Activated CD4-positive, alpha-beta T cell treated with anti-CD3 and anti-CD28 coated beads for 36 hours (primary cell): Measurements from ENCODE around the gene GRB10. TPM values are rescaled to one million over a fixed set of nuclear protein-coding genes. Genes with fewer than 3 reads are reported as not detected.
A peak's percentile ranks its signal among the peaks of the same experiment; 100 is the strongest.

ENCODE experiments used
- ATAC-seq: fragments of 200-7000 bp; cut with Tn5 transposase; one replicate; pipeline ENCODE4 v1.10.0; 2021; ENCODE audit warnings: mild to moderate bottlenecking, moderate library complexity
- CTCF ChIA-PET: fragments of 350-600 bp; sonication (Branson Sonifier 250); formaldehyde crosslinking; loops from one replicate; lab custom pipeline; 2021; ENCODE audit warnings: antibody characterized with exemption; lab: Charles Lee
- POLR2A ChIA-PET: fragments of 350-600 bp; sonication (Branson Sonifier 250); formaldehyde crosslinking; loops from one replicate; lab custom pipeline; 2021; ENCODE audit warnings: antibody characterized with exemption, inconsistent platforms; lab: Charles Lee
- DNase-seq: peaks from one replicate; pipeline ENCODE4 v3.0.0-alpha.2; 2020
- H3K27ac Mint-ChIP-seq: one replicate; pipeline ENCODE4 v1.8.0; 2021; ENCODE audit warnings: mixed read lengths
- H3K27me3 Mint-ChIP-seq: one replicate; pipeline ENCODE4 v1.8.0; 2021; ENCODE audit warnings: mixed read lengths
- H3K36me3 Mint-ChIP-seq: one replicate; pipeline ENCODE4 v1.8.0; 2021; ENCODE audit warnings: low read depth, mixed read lengths
- H3K4me1 Mint-ChIP-seq: one replicate; pipeline ENCODE4 v1.8.0; 2021; ENCODE audit warnings: mixed read lengths
- H3K4me3 Mint-ChIP-seq: one replicate; pipeline ENCODE4 v1.8.0; 2021; ENCODE audit warnings: mild to moderate bottlenecking, moderate library complexity, mixed read lengths
- H3K9me3 Mint-ChIP-seq: one replicate; pipeline ENCODE4 v1.8.0; 2021; ENCODE audit warnings: low read depth, mixed read lengths
- intact Hi-C, 2 experiments: fragments of 100-400 bp; cut with DNase I in 1 of 2; cut with micrococcal nuclease in 1 of 2; formaldehyde crosslinking; loops; one replicate each; pipeline versions ENCODE4 v1.14.2 to v1.15.1; 2022 to 2024; cut with DNase I, micrococcal nuclease
- total RNA-seq, 2 experiments: library from RNA; stranded (reverse); gene quantifications; one replicate each; pipeline ENCODE4 v1.2.3, GENCODE V29; 2021

The GRB10 gene
- total RNA-seq, 2 experiments from 2014 or later = 9.5 to 11.9 TPM

DNA sequence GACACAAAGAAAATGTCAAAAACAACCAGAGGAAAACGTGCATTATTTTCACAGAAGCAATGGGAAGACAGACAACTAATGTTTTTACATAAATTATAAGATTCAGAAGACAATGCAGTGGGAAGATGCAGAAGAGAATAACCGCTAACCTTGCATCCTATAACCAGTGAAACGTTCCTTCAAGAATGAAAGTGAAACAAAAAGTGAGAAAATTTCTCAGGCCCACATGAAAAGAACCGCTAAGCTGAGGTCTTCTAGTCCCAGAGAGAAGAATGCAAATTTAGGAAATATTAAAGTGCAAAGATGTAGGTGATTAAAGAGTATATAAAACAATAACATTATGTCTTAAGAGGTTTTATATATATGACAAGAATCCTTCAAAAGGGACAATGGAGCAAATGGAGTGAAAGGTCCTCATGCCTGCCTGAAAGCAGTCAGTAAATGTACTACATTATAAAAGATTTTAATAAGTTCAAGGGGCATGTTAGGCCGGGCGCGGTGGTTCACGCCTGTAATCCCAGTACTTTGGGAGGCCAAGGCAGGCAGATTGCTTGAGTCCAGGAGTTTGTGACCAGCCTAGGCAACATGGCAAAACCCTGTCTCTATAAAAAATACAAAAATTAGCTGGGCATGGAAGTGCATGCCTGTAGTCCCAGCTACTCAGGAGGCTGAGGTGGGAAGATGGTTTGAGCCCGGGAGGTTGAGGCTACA, 174.3 kb downstream of the GRB10 start:
- H3K4me3 Mint-ChIP-seq = no peak overlapping the region
- peaks cover 3% of the 10 kb centered on the region for H3K36me3 Mint-ChIP-seq
- H3K27me3 Mint-ChIP-seq = peaks cover 3% of the 10 kb centered on the region
- peaks cover 29% of the 10 kb centered on the region for H3K4me1 Mint-ChIP-seq
- ChIA-PET POLR2A (no interaction called here), CTCF (interaction anchor here (1.1 to 1.7 kb wide), 3 partner anchors 10 to 552 kb away, joined by 4 read pairs; no protein-coding TSS in a partner anchor)
- H3K27ac Mint-ChIP-seq = no peak overlapping the region
- ATAC-seq = peak; percentile 69
- no peaks in the 10 kb centered on the region for H3K9me3 Mint-ChIP-seq
- no peak for DNase-seq
- intact Hi-C loops = loop anchor here in 1 of 2 experiments (1.0 kb wide), 1 partner anchor 13 kb away; no protein-coding TSS in a partner anchor

DNA sequence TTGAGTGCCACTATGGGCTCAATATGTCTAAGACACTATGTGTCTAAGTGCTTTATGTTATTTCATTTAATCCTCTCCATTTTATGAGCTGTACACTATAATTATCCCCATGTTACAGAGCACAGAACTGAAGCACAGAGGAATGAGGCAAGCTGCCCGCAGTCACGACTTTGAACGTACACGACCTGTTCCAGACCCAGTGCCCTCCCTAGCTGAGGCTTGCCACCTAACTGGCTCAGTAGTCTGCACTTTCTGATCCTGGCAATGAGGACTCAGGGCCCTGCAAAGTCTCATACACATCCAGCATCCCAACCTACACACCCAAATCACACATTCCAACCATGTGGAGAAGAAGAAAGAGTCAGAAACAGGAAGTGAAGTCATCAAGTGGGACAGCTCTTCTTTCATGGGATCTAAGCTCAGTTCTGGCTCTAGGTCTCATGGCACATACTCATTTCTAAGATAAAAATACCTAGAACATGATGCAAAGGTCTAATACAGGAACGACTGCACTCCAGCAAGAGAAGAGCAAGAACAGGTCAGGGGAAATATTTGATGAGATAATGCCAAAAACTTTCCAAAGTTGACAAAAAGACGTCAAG, 175.1 kb downstream of the GRB10 start:
- Mint-ChIP-seq H3K4me3 (no peak overlapping the region), H3K36me3 (peaks cover 3% of the 10 kb centered on the region), H3K27ac (no peak overlapping the region), H3K4me1 (peaks cover 29% of the 10 kb centered on the region), H3K27me3 (no peaks in the 10 kb centered on the region), H3K9me3 (no peaks in the 10 kb centered on the region)
- intact Hi-C loops = loop anchor here in 1 of 2 experiments (1.0 kb wide), 1 partner anchor 12 kb away; no protein-coding TSS in a partner anchor
- ATAC-seq (no peak), DNase-seq (no peak)
- POLR2A ChIA-PET = interaction anchor here (0.6 kb wide), 1 partner anchor 204 kb away, joined by 3 read pairs; no protein-coding TSS in a partner anchor
- CTCF ChIA-PET = interaction anchor here (1.1 to 1.7 kb wide), 4 partner anchors 9 to 553 kb away, joined by 3 to 4 read pairs (median 4); no protein-coding TSS in a partner anchor

DNA sequence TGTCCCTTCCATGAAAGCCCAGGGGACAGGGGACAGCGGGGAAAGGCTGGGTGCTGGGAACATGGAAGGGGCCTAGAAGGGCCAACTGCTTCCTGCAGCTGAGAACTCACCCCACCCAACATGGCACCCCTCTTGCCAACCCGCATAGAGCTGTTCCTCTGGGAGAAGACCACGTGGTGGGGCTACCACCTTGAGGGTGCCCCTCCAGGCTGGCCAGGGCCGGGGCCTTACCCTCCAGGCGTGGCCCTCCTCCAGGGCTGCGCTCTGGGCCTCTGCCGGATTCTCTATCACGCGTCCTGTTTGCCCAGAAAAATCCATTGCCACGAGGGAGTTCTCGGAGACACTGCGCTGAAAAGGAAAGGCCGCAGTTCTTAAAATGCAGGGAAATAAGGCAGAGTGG, 177.6 kb downstream of the GRB10 start:
- peaks cover 14% of the 10 kb centered on the region for H3K4me1 Mint-ChIP-seq
- intact Hi-C loops = no loop called here
- H3K36me3 Mint-ChIP-seq = peaks cover 3% of the 10 kb centered on the region
- DNase-seq = no peak
- no peak for ATAC-seq
- POLR2A ChIA-PET = no interaction called here
- CTCF ChIA-PET = no interaction called here
- H3K27ac Mint-ChIP-seq = no peak overlapping the region
- no peaks in the 10 kb centered on the region for H3K9me3 Mint-ChIP-seq
- H3K4me3 Mint-ChIP-seq = no peak overlapping the region
- no peaks in the 10 kb centered on the region for H3K27me3 Mint-ChIP-seq

DNA sequence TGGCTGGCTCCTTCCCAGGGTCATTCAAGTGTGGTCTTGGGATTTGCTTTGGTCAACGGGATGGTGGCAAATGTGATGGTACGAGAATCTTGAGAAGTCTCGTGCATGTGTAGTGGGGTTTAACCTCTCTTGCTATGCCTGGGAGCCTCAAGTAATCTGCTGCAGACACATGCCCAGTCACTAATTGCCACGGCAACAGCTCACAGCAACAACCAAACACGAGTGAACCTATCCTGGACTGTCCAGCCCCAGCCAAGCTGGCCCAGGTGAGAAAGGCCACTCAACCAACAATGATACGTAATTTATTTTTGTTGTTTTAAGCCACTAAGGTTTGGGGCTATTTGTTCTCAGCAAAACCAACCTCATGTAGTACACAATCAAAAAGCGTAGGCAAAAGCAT, 179.4 kb downstream of the GRB10 start:
- ATAC-seq (no peak), DNase-seq (no peak)
- ChIA-PET CTCF (interaction anchor here (0.7 kb wide), 2 partner anchors 179 to 525 kb away, joined by 3 read pairs; no protein-coding TSS in a partner anchor), POLR2A (no interaction called here)
- peaks cover 8% of the 10 kb centered on the region for H3K4me1 Mint-ChIP-seq
- intact Hi-C loops = no loop called here
- H3K27ac Mint-ChIP-seq = no peak overlapping the region
- no peaks in the 10 kb centered on the region for H3K9me3 Mint-ChIP-seq
- H3K36me3 Mint-ChIP-seq = peaks cover 3% of the 10 kb centered on the region
- no peaks in the 10 kb centered on the region for H3K27me3 Mint-ChIP-seq
- no peak overlapping the region for H3K4me3 Mint-ChIP-seq

DNA sequence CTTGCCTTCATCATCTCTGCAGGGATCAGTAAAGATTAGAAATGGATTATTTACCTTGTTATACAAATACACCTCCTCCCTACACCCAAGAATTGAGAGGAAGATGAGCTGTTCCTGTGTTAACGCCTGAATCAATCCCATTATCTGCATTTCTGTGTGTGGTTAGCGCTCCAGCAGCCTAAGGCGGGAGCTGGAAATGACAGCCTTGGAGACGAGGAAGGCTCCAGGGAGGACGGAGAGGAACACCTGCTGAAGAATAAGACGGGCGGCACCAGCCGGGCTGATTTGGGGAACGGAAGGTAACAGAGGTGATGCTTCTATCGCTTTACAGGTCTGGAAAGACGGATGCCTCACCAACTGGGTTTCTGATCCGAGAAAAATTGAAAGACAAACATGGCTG, 183.3 kb downstream of the GRB10 start:
- POLR2A ChIA-PET = no interaction called here
- Mint-ChIP-seq H3K27me3 (no peaks in the 10 kb centered on the region), H3K27ac (no peak overlapping the region), H3K9me3 (no peaks in the 10 kb centered on the region), H3K4me3 (no peak overlapping the region), H3K4me1 (peaks cover 14% of the 10 kb centered on the region), H3K36me3 (no peaks in the 10 kb centered on the region)
- intact Hi-C loops = loop anchor here (5.0 kb wide), 3 partner anchors 63 to 233 kb away; no protein-coding TSS in a partner anchor
- DNase-seq (no peak), ATAC-seq (no peak)
- CTCF ChIA-PET = interaction anchor here (0.7 to 0.8 kb wide), 2 partner anchors 33 to 420 kb away, joined by 3 read pairs; no protein-coding TSS in a partner anchor

DNA sequence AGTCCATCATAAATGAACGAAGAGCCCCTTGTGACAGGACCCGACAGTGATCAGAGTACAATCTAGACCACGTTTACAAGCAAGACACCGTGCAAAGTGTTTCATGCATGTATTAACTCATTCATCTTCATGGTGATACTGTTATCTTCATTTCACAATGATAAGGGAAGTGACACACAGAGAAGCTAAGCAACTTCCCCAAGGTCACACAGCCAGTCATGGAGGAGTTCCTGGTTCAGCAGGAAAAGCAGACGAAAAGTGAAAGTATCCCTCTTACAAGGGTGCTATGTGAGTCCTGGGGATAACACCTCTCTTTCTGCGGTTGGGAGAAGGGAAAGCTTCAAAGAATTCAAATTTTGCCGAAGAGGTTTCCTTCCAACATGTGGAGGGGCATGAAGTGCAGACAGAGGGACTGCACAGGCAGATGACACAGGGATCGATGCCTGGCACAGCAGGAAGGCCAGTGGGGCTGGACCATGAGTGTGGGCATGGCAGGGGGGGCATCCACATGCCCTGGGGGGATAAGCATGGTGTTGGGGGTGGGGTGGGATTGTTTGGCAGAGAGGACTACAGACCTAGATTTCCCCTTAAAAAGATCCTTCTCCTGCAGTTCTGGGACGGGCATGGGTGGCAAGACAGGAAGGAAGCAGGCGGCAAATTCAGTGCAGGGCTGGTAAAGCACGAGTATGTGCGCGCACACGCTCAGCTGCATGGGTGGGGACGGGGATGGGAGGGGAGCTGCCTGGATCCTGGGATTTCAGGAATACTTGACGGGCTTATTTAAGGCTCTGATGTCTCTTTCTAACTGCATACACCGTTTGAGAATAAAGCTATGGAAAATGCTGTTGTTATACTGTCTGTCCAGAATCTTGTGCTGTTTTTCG, 184.0 kb downstream of the GRB10 start:
- H3K27me3 Mint-ChIP-seq = no peaks in the 10 kb centered on the region
- no peak overlapping the region for H3K4me3 Mint-ChIP-seq
- H3K36me3 Mint-ChIP-seq = no peaks in the 10 kb centered on the region
- no peak overlapping the region for H3K27ac Mint-ChIP-seq
- no peaks in the 10 kb centered on the region for H3K9me3 Mint-ChIP-seq
- intact Hi-C loops = loop anchor here (5.0 kb wide), 3 partner anchors 64 to 234 kb away; no protein-coding TSS in a partner anchor
- DNase-seq = no peak
- no peak for ATAC-seq
- ChIA-PET CTCF (interaction anchor here (0.7 to 1.9 kb wide), 7 partner anchors 9 to 542 kb away, joined by 3 to 6 read pairs (median 4); no protein-coding TSS in a partner anchor), POLR2A (no interaction called here)
- peaks cover 16% of the 10 kb centered on the region for H3K4me1 Mint-ChIP-seq

DNA sequence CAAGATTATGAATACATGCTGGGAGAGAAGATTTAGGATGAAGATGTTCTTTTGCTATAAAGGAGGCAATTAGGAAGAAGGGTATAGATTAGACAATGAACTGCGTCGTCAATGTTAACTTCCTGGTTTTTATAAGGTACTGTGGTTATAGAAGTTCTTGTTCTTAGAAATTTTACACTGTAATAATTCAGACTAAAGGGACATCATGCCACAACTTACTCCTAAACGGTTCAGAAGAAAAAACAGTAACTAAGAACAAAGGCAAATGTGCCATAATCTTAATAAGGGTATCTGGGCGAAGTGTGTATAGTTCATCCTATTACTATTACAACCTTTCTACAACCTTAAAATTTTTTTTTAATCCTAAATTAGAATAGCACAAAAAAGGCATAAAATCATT, 186.2 kb downstream of the GRB10 start:
- intact Hi-C loops = loop anchor here (5.0 kb wide), 3 partner anchors 64 to 236 kb away; no protein-coding TSS in a partner anchor
- Mint-ChIP-seq H3K27ac (no peak overlapping the region), H3K4me3 (no peak overlapping the region), H3K36me3 (no peaks in the 10 kb centered on the region), H3K9me3 (no peaks in the 10 kb centered on the region), H3K4me1 (peaks cover 16% of the 10 kb centered on the region), H3K27me3 (peaks cover 3% of the 10 kb centered on the region)
- DNase-seq (no peak), ATAC-seq (no peak)
- ChIA-PET CTCF (interaction anchor here (1.8 kb wide), 1 partner anchor 20 kb away, joined by 5 read pairs; no protein-coding TSS in a partner anchor), POLR2A (interaction anchor here (1.0 kb wide), 1 partner anchor 10 kb away, joined by 4 read pairs; no protein-coding TSS in a partner anchor)

DNA sequence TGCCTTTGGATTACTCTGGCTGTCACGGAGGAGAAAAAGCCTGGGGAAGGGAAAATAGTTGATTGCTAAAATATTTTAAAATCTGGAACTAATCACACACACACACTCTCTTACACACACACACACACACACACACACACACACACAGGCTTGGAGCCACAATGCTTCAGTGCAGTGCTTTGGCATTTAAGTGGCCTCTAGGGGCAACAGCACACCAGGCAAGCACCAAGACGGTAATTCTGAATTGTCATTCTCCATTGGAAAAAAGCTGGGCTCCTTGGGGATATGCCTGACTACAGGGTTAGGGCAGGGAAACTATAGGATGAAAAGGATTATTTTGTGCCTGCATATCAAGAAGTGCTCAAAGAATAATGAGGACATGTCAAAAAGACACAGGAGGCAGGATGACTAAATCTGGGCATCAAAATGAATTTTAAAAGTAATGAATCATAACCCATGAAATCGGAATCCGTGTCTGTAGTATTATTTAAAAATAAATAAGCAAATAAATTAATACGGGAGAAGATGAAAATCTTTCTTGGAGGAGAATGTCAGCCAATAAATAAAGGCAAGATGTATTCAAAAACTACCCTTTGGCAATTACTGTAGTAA, 187.1 kb downstream of the GRB10 start:
- DNase-seq (peak; percentile 41), ATAC-seq (peak; percentile 55)
- Mint-ChIP-seq H3K36me3 (no peaks in the 10 kb centered on the region), H3K9me3 (no peaks in the 10 kb centered on the region), H3K4me1 (peaks cover 16% of the 10 kb centered on the region), H3K27me3 (peaks cover 3% of the 10 kb centered on the region), H3K27ac (no peak overlapping the region), H3K4me3 (no peak overlapping the region)
- intact Hi-C loops = loop anchor here (1.0 to 5.0 kb wide), 7 partner anchors 13 to 237 kb away; no protein-coding TSS in a partner anchor
- POLR2A ChIA-PET = interaction anchor here (1.0 kb wide), 1 partner anchor 9 kb away, joined by 4 read pairs; no protein-coding TSS in a partner anchor
- CTCF ChIA-PET = interaction anchor here (1.8 kb wide), 1 partner anchor 21 kb away, joined by 5 read pairs; no protein-coding TSS in a partner anchor

DNA sequence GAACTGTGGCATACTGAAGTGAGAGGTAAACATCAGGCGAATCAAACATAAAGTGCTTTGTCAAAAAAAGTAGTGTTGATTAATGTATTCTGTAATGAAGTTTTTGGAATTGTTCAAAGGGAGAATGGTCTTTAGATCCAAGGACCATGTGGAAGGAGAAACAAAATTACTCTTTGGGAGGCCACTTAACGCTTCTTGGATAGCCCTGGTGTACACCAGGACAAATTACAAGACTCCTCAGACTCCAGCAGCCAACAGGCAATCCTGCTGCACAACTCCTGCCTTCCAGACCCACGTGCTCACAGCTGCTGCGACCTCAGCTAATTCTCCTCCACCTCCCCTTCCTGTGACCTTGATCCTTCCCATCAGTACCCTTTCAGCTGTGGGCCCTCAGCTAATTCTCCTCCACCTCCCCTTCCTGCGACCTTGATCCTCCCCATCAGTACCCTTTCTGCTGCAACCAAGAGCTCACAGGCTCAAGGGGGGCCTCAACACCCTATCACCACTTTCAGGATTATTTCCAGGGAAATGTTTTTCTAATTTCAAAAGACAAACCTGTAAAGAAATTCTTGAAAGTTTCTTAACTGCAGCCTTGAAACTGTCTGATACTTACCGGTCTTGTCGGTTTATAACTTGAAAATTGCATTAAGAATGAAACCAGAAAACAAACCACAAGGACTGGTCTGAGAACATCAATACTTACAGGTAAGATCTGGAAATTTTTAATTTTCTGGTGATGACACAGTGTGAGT, 187.8 kb downstream of the GRB10 start:
- ATAC-seq (peak; percentile 81), DNase-seq (peak; percentile 18)
- H3K4me3 Mint-ChIP-seq = no peak overlapping the region
- peak overlapping the region; percentile 33 for H3K27ac Mint-ChIP-seq
- H3K36me3 Mint-ChIP-seq = no peaks in the 10 kb centered on the region
- ChIA-PET POLR2A (no interaction called here), CTCF (interaction anchor here (0.9 to 1.5 kb wide), 2 partner anchors 21 to 236 kb away, joined by 3 to 5 read pairs; no protein-coding TSS in a partner anchor)
- H3K27me3 Mint-ChIP-seq = peaks cover 5% of the 10 kb centered on the region
- intact Hi-C loops = loop anchor here (1.0 to 5.0 kb wide), 7 partner anchors 13 to 237 kb away; no protein-coding TSS in a partner anchor
- peaks cover 16% of the 10 kb centered on the region for H3K4me1 Mint-ChIP-seq
- no peaks in the 10 kb centered on the region for H3K9me3 Mint-ChIP-seq

DNA sequence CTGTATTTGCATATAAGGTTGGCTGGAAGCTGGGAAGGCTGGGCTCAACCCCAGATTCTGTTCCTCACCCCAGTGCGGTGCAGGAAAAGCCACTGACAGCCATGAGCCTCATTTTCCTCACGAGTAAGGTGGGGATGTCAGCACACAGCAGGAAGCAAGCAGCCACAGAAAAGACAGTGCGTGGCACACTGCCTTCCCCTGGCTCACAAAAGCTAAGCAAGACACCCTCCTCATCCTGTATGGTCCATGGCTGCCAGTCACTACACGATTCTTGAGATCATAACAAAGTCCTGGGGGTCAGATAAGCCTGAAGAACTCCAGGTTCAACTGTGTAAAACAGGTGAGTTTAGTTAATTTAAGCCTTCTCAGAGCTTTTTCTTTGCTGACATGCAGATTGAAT, 188.6 kb downstream of the GRB10 start:
- H3K4me1 Mint-ChIP-seq = peaks cover 16% of the 10 kb centered on the region
- H3K4me3 Mint-ChIP-seq = no peak overlapping the region
- H3K36me3 Mint-ChIP-seq = no peaks in the 10 kb centered on the region
- H3K27me3 Mint-ChIP-seq = peaks cover 5% of the 10 kb centered on the region
- ATAC-seq (no peak), DNase-seq (no peak)
- ChIA-PET CTCF (interaction anchor here (0.5 to 1.5 kb wide), 7 partner anchors 15 to 236 kb away, joined by 3 to 5 read pairs (median 4); no protein-coding TSS in a partner anchor), POLR2A (no interaction called here)
- intact Hi-C loops = loop anchor here (2.0 kb wide), 2 partner anchors 39 to 63 kb away; no protein-coding TSS in a partner anchor
- no peak overlapping the region for H3K27ac Mint-ChIP-seq
- no peaks in the 10 kb centered on the region for H3K9me3 Mint-ChIP-seq
